IPS-11a (cell line): ENCODE measurements around the gene DYNC1H1.
A peak's percentile ranks its signal among the peaks of the same experiment; 100 is the strongest.

Source experiments
- H3K4me3 ChIP-seq: one replicate; pipeline ENCODE4 v1.5.1; 2013; ENCODE audit warnings: low read depth, low read length, control low read depth

Gene DYNC1H1

DNA sequence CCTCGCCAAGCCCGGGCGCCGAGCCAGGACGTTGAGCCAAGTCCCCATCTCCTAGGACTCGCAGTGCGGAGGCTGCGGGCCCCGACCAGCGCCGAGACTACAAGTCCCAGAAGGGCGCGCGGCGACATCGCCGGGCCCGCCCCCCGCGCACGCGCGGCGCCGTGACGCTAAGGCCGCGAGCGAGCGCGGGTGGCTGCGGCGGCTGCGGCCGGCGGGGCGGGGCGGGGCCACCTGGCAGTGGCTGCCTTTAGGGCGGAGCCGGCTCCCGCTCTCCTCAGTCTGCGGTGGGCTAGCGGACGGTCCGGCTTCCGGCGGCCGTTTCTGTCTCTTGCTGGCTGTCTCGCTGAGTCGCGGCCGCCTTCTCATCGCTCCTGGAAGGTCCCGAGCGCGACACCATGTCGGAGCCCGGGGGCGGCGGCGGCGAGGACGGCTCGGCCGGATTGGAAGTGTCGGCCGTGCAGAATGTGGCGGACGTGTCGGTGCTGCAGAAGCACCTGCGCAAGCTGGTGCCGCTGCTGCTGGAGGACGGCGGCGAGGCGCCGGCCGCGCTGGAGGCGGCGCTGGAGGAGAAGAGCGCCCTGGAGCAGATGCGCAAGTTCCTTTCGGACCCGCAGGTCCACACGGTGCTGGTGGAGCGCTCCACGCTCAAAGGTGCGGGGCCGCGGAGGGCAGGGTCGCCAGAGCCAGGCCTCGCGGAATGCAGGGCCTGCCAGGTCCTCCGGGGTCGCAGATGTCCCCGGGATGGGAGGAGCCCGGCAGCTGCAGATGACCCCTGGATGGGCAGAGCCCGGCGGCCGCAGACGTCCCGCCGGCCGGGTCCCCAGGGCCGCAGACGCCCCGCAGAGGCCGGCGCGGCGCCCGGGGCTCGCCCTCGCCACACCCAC lies at the start of gene DYNC1H1:
TSS of gene DYNC1H1 (plus strand) at position 277 of the 884 bp plus-strand sequence. CDS start at position 396, 119 bp downstream.
- peak within 1 kb of the TSS; percentile 98 for H3K4me3 ChIP-seq

- H3K4me3 ChIP-seq = no peak overlapping the region
Observed at GRCh38 chr14:101915871-101916815, 48.2 kb upstream of the DYNC1H1 start.

GRCh38 chr14:101916816-101917412 lies 47.5 kb upstream of the DYNC1H1 start:
- H3K4me3 ChIP-seq = no peak overlapping the region

GRCh38 chr14:101917413-101918017 lies 46.9 kb upstream of the DYNC1H1 start:
- no peak overlapping the region for H3K4me3 ChIP-seq

DNA sequence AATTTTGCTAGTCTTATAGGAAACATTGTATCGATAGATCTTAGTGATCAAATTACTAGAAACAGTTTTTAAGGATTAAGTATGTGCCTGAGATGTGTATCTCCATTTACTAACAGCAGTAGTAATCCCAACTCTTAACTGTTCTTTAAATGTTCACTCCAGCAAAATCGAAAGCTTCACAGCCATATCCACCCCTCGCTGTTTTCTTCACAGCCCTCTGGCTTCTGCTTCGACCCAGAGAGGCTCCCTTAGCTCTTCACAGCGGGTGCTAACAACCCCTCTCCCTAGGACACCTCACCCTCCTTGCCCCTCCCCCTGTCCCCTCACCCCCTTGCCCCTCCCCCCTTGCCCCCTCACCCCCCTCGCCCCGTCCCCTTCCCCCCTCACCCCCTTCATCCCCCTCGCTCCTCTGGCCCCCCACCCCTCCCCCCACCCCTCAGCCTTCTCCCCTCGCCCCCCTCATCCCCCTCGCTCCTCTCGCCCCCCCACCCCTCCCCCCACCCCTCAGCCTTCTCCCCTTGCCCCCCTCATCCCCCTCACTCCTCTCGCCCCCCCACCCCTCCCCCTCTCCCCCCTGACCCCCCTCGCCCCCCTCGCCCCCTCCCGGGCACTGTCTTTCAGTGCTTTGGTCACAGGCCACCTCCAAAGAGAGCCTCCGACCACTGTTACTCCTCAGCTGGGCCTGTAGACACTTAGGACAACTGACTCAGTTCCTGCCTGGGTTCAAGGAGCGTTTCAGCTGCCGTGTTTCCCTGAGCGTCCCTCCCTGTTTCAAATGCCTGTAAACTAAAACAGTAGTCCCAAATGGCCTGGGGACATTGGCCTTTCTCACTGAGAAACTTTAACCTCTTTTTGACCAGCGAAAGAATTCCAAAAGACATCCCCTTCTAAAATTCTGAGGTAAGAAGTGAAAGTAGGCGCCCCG lies 46.0 kb upstream of the DYNC1H1 start:
- no peak overlapping the region for H3K4me3 ChIP-seq

- H3K4me3 ChIP-seq = no peak overlapping the region
Observed at GRCh38 chr14:101920271-101920670, 44.1 kb upstream of the DYNC1H1 start.

DNA sequence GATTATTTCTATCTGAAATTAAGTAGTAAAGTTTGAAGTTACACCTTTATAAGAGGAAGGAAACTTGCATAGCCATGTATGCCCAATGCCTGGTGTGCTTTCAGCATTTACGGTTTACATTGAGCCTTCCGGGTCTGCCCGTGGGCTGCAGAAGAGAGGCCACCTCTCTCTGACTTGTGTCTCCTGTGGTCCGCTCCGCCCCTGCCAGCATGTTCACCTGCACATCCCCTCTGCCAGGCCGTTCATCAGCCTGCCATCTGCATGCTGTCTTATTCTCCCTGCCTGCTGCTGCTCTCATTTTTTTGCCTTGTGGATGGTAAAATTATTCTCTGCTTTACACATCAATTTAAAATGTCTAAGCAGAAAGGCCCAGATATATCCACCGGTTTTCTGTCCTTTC lies 41.5 kb upstream of the DYNC1H1 start:
- H3K4me3 ChIP-seq = no peak overlapping the region

DNA sequence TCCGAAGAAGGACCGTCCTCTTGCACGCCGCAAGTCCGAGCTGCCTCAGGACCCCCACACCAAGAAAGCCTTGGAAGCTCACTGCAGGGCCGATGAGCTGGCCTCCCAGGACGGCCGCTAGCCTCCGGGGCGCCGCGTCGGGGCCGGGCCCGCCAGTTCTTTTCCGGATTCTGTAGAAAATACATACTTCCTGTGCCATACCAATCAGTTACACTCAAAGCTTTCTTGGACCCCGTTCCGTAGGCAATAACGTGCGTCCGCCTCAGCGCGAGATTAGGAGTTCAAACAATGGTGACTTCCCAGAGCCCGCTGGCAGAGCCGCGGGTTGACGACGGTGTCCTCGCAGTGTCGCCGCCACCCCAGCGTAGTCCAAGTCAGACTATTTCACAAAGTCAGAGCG lies 39.2 kb upstream of the DYNC1H1 start:
- no peak overlapping the region for H3K4me3 ChIP-seq

DNA sequence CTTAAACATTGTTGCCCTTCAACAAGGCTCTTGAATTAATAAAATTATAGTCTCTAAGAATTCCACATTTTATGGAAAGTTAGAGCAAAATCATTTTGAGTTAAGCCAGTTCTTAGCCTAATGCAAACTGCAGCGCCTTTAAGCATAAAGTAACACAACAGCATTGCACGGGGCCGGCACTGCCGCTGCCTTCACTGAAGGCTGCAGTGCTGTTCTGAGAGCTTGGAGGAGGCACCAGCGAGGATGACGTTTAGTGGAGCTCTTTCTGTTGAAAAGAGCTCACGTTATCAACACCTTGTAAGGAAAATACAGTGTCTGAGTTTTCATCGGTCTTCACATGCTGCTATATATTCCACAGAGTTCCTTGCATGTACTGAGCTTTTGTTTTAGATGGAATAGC lies 38.3 kb upstream of the DYNC1H1 start:
- H3K4me3 ChIP-seq = no peak overlapping the region

GRCh38 chr14:101926620-101927019 lies 37.8 kb upstream of the DYNC1H1 start:
- H3K4me3 ChIP-seq = no peak overlapping the region

DNA sequence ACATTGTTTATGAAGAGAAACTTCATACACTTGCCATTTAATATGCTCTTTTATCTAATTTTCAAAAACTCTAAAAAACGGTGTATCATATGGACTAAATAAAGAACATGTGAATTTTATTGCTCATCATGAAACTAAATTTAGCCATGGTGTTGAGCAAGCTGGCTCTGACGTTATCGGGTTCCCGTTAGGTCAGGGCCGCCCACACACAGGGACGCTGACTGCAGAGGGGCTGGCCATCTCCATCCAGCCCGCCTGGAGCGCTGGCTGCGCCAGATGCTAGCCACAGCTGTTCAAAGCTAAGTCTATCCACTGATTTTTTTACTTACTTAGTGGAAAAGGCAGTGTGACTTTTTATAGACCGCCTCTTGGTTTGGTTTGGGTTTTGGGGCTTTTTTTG lies 36.5 kb upstream of the DYNC1H1 start:
- no peak overlapping the region for H3K4me3 ChIP-seq

DNA sequence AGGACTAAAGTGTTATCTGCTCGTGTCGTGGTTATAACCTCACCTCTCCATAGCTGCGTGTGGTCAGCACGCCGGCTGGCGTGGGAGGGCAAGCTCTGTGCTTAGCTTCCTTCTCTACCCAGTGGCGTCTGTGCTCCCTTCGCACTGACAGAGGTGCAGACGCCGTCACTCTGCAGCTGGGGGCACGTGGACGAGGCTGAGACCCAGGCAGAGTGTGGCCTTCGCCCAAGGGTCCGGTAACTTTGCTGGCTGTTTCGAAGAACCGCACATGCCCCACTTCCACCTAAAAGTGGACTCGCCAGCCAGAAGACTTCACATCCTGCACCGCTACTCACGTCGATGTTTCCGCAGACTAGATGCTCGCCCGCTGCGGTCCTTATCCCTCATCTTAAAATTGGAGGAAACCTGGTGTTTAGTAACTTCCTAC lies 35.9 kb upstream of the DYNC1H1 start:
- no peak overlapping the region for H3K4me3 ChIP-seq

DNA sequence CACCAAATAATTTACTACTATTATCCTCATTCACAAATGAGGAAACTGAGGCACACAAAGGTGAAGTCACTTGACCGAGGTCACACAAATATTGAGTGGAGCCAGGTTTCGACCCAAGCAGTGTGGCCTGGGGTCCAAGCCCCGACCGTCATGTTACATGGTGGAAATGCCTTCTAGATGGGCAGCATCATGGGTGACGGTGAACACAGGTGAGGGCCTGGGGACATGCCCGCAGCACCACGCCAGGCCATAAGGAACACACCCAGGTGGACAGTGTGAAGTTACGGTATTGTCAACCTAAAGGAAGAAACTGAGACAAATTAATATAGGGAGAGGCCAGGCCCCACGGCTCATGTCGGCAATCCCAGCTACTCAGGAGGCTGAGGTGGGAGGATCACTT lies 35.3 kb upstream of the DYNC1H1 start:
- no peak overlapping the region for H3K4me3 ChIP-seq

DNA sequence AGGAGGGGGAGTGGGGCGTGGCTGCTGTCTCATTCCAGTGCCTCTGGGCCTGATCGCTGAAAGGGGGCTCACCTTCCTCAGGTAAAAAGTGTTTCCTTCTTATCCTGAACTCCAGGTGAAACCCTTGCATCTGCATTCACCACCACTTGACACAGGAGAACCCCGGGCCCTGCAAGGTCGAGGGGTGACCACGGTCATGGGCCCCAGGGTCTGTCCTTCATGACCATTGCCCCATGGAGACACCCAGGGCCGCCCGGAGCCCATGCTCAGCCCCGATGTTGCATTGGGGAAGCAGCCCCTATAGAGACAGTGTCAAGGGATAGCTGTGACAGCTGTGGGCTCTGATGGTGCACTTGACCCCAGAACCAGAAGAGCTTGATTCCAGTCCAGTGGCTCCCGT lies 34.4 kb upstream of the DYNC1H1 start:
- H3K4me3 ChIP-seq = no peak overlapping the region

GRCh38 chr14:101932673-101933072 lies 31.7 kb upstream of the DYNC1H1 start:
- H3K4me3 ChIP-seq = no peak overlapping the region

DNA sequence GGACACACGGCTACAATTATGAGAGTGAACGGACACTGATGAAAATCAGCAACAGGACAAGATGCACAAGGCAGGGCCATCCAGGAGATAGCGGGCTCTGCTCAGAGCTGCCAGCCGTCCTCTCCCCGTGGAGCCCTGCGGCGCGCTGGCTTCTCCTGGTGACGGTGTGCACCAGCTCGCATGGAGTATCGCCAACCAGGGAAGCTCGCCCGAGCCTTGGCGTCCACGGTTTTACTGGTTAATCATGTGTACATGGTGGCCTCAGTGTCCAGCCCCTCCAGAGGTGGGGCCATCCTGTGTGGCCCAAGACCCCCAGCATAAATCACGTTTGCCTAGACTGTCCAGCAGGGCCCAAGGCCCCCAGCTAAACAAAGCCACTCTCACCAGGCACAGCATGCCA lies 31.2 kb upstream of the DYNC1H1 start:
- H3K4me3 ChIP-seq = no peak overlapping the region

DNA sequence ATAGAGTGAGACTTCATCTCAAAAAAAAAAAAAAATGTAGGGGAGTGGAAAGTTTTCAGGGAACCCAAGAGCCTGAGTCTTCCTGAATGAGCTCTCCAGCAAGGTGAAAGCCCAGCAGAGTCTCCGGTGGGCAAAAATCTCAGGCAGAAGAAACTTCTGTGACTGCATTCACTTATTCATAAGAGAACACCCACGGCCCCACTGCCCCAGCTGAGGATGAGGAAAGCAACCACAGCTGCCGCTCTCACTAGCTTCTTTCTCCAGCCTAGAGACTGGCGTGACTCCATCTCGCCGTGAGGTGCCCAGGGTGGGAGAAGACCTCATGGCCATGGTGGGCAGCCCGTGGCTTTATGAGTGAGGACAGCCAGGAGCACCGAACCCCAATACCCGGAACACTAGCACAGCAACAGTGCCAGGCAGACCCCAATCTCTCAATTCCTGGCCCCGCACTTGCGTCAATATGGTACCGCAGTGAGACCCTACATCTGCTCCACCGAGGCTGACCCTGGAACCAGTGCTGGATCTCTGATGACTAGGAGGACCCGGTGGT lies 29.7 kb upstream of the DYNC1H1 start:
- no peak overlapping the region for H3K4me3 ChIP-seq

GRCh38 chr14:101937926-101938767 lies 26.2 kb upstream of the DYNC1H1 start:
- H3K4me3 ChIP-seq = no peak overlapping the region
